Left kidney (tissue), 2 donors: ENCODE results near the gene DDX39B. TPM values are rescaled to one million over a fixed set of nuclear protein-coding genes. Genes with fewer than 3 reads are reported as not detected.
"Not testable (repeated sequence)": the region's sequence is repeated elsewhere in the genome, so short reads cannot be mapped to it uniquely, and the experiment has no call there.

Experiments used
- DNase-seq: peaks from one replicate; pipeline ENCODE4 v3.0.0-alpha.2; 2013
- polyA plus RNA-seq: library from polyadenylated mRNA; unstranded; fragments of 120-200 nt; gene quantifications from one replicate; pipeline ENCODE4 v1.2.1, GENCODE V29; 2013; ENCODE audit not compliant: insufficient read length

The DDX39B gene
- polyA plus RNA-seq, 1 donor, result 785 TPM

DNA sequence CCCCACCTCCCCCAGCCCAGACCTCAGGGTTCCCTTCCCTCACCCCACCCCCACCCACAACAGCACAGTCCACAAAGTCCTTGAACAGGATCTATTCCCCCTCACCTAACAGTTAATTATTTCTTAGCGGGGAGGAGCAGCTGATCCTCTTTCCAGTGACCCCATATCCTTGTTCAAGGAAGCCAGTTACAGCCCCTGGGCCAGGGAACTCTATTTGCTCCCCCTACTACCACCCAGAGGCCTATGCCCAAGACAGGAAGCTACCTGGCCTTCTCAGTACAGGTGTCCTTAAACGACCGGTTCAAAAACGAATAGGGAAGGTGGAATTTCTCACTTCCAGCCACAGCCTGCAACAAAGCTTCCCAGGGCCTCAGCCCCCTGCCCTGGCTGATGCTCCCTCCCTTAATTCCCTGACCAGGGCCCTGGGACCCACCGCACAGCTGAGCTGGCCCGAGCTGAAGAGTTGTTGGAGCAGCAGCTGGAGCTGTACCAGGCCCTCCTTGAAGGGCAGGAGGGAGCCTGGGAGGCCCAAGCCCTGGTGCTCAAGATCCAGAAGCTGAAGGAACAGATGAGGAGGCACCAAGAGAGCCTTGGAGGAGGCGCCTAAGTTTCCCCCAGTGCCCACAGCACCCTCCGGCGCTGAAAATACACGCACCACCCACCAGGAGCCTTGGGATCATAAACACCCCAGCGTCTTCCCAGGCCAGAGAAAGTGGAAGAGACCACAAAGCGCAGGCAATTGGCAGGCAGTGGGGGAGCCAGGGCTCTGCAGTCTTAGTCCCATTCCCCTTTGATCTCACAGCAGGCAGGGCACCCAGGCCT, 12.3 kb downstream of the DDX39B start:
- no peak for DNase-seq

DNA sequence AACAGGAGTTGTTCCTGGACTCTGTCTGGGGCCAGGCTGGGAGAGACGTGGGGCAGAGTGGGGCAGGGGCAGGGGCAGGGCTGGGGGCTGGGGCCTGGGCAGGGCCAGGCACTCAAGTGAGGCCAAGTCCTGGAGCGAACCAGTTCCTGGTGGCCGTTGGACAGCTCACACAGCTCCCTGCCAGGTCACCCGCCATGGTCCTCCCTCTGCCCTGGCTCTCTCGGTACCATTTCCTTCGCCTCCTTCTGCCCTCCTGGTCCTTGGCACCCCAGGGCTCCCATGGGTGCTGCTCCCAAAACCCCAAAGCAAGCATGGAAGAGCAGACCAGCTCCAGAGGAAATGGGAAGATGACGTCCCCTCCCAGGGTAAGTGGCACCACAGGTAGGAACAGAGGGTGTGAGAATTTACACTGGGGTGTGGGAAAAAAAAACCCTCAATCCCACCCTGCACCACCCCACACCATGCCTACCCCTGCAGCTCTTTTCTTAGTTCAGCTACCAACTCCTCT, 12.9 kb downstream of the DDX39B start, which contains the start of gene MCCD1:
MCCD1 (plus strand) TSS at position 142 of the 508 bp plus-strand sequence; CDS start at position 195, 53 bp downstream.
- no peak for DNase-seq

DNA sequence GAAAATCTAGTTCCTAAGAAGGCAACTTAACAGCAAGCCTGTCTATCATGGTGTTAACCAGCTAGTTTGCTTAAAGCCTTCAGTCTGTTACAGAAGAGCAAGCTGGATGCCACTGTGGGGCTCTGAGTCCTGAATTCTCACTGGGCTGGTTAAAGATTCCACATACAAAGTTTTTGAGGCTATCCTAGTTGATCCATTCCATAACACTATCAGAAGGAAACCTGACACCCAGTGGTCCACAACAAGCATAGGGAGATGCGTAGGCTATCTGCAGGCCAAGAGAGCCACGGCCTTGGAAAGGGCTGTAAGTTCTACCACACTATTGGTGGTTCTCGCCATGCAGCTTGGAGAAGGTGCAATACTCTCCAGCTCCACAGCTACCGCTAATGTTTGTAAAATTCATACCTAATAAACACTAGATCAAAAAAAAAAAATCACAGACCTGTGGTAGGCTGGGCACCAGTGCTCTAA, 13.5 kb downstream of the DDX39B start:
- DNase-seq, result no peak

DNA sequence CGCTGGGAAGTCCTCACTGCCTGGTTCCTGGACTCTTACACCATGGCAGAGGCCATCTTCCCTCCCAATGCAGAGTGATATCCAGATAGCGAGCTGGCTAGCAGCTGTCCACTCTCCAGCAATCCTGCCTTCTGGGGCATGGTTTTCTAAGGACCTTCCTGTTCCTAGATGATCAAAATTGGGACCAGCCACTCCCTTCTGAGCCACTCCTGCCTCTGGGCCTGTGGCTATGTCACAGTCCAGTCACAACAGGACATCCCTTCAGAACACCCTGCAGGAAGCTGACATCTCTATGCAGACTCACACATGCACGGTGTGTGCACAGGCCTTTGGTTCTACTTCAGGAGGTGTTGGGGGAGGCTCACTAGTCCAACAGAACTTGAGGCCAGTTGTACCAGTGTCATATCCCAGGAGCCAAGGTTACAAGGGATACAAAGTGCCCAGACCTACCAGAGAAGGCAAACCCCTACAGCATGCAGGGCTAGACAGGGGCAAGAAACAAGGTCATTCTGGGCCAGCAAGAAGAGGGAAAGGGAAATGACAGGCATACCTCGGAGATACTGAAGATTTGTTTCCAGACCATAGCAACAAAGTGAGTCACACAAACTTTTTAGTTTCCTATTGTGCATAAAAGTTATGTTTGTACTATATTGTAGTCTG, 15.7 kb downstream of the DDX39B start:
- no peak for DNase-seq

DNA sequence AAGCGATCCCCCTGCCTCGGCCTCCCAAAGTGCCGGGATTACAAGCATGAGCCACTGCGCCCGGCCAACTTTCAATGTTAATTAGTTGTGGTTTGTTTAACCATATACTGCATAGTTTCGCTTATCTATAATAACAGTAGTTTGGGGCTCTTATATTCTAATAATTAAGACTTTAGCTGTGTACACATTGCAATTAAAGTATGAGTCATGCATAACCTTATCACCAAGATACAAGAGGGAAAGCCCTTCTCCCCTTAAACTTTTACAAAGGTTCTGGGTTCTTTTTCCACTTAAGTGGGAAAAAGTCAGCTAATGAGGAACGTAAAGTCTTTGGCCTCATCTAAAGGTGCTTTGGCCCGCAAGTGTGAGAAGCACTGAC, 16.3 kb downstream of the DDX39B start:
- no peak for DNase-seq

DNA sequence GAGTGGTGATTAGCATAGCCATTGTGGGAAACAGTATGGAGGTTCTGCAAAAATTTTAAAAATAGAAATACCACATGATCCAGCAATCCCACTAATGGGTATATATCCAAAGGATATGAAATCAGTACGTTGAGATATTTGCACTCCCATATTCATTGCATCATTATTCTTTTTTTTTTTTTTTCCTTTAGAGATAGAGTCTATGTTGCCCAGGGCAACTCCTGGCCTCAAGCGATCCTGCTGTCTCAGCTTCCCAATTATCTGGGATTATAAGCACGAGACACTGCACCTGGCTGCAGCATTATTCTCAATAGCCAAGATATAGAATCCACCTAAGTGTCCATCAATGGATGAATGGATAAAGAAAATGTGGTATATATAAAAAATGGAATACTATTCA, 20.0 kb downstream of the DDX39B start:
- no peak for DNase-seq

DNA sequence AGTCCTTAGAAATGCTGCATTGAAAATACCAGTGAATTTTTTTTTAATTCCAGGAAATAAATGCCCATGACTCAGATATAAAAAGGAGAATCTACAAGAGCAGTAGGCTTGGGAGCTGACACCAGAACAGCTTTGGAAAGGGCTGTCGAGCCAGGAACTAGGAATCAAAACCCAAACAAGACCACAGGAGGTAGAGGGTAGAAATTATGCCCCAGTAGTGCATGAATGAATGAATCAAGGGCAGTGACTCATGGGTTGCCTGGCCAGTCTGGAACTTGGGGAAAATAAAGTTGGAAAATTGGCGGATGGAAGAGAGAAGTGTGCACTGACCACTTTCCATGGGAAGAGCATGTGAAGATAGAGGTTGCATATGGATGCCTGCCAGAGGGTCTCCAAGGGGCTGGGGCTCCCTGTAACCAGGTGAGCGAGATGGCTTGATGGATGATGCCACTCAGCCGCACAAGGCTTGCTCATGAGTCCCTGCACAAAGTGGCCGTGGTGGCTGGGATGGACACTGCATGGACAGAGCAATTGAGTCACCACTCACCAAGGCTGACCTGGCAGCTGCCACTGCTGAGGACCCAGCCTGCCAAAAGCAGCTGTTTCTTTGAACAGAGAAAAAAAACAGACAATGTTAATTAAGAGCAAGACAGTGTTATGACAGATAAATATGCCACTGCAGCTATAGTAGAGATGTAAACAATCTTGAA, 28.2 kb downstream of the DDX39B start:
- no peak for DNase-seq

DNA sequence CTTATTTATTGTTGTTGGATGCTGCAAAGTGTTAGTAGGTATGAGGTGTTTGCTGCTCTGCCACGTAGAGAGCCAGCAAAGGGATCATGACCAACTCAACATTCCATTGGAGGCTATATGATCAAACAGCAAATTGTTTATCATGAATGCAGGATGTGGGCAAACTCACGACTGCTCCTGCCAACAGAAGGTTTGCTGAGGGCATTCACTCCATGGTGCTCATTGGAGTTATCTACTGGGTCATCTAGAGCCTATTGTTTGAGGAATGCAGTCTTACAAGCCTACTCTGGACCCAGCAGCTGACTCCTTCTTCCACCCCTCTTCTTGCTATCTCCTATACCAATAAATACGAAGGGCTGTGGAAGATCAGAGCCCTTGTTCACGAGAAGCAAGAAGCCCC, 31.8 kb downstream of the DDX39B start:
- DNase-seq, result no peak

DNA sequence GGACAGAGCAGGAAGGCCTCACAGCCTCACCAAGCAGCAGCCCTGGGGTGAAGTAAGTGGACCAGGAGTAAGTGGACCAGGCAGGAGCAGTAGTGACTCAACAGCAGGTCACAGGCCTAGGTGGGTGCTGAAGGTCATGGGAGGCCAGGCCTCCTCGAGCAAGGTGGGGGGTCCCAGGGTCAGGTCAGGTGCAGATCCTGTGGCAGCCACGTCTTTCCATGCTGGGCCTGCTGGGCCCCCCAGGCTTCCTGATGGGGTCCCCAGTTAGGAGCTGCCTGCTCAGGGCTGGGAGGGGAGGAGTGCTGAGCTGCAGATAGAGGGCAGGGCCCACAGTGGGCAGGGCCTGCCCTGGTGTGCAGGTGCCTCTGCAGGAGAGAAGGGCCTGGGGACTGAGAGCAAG, 32.8 kb downstream of the DDX39B start:
- DNase-seq, result not testable (repeated sequence)

DNA sequence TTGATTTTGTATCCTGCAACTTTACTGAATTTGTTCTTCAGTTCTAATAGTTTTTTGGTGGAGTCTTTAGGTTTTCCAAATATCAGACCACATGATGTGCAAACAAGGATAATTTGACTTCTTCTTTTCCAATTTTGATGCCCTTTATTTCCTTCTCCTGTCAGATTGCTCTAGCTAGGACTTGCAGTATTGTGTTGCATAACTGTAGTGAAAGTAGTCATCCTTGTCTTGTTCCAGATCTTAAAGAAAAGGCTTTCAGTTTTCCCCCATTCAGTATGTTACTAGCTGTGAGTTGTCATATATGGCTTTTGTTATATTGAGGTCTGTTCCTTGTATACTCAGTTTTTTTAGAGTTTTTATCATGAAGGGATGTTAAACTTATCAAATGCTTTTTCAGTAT, 39.2 kb downstream of the DDX39B start:
- DNase-seq, result no peak

DNA sequence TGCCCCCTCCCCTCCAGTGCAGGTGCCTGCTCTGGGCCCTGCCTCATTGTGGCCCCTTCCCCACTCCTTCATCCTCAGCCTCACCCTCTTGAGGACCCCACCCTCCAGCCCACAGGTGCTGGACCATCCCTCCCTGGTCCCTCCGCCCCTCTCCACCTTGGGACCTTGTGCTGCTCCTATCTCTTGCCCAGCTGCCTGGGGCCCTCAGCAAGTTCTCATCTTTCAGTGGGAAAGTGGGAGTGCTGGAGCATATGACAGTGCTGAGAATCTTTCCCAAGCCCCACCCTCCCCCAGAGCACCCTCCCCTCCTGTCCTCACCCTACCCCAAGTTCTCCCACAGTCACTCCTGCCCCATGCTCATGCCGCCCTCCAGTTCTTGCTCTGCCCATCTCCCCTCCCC, 42.2 kb downstream of the DDX39B start:
- DNase-seq, result not testable (repeated sequence)

DNA sequence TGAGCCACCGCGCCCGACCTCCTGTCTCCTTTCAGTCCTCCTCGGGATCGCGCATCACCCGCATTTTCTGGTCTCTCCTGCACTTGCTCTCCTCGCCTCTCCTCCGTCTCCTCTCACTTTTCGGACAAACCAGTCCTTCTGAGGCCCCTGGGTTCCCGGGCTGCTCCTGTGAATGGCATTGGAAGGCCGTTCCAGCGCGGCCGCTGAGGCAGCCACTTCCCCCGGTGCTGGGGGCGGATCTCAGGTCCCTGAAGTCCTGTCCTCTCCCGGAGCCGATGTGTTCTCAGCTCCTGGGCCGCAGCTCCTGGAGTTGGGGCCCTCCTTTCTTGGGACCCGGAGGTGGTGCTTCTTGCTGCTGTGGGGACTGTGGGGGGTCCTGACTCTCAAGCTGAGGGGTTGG, 43.1 kb downstream of the DDX39B start:
- DNase-seq, result no peak

DNA sequence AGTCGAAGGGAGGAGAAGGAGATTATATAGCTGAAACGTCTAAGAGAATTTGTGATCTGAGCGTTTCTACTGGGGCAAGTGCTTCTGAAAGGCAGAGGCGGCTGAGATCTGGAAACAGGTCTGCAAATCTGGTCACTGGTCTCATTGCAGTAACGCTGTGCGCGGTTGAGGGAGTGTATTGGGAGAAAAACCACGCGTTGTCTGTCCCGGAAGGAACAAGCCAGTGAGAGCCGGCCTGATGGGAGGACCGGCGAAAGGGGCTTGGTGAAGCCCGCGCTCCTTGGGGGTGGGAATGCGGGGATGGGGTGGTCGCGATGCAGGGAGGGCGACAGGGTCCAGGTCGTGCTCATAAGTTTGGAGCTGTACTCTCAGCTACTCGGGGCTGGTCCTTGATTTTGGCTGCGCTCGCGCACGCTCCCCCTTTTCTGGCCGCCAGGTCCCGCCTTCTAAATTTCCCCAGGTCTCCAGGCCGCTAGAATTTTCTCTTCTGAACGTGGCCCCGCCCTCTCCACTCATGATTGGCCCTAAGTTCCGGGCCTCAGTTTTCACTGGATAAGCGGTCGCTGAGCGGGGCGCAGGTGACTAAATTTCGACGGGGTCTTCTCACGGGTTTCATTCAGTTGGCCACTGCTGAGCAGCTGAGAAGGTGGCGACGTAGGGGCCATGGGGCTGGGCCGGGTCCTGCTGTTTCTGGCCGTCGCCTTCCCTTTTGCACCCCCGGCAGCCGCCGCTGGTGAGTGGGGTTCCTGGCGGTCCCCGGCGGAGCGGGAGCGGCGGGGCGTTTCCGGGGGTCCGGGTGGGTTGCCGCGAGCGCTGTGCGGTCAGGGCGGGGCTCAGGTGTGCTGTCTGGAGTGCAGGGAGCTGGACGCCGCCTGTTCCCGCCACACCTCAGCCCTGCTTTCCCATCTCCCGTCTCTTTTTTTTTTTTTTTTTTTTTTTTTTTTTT, 44.0 kb downstream of the DDX39B start, which contains the start of gene MICB:
MICB (plus strand) TSS at position 615 of the 946 bp plus-strand sequence; CDS start at position 664, 49 bp downstream.
- DNase-seq, result peak; percentile 64

DNA sequence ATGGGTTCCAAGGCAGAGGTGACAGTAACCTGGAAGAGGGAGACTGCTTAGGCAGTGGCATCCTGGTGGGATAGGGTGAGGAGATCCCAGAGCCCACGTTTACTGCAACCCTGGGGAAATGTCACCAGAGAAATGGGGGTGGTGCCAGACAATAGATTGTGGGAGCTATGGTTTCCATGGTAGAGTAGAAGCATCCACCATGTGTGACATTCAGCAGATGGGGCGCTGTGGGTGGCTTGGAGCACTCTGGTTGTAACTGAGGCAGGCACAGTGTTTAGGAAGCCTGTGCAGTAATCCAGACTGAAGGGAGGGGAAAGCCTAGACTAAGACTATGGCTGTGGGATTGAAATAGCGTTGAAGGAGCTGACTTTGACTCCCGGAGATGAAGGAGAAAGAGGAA, 45.0 kb downstream of the DDX39B start:
- DNase-seq, result not testable (repeated sequence)

DNA sequence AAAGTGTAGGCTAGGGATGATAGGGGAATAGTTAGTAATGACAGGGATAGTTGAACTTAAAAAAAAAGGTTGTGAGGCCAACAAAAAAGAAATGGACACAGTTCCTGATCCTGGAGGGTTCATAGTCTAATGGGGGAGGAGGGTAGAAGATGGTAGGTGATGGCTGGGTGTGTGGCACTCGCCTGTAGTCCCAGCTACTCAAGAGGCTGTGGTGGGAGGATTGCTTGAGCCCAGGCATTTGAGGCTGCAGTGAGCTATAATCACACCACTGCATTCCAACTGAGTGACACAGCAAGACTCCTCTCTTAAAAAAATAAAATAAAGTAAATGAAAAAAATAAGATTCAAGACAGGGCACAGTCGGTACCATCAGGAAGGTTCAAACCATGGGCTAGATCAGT, 46.2 kb downstream of the DDX39B start:
- no peak for DNase-seq

DNA sequence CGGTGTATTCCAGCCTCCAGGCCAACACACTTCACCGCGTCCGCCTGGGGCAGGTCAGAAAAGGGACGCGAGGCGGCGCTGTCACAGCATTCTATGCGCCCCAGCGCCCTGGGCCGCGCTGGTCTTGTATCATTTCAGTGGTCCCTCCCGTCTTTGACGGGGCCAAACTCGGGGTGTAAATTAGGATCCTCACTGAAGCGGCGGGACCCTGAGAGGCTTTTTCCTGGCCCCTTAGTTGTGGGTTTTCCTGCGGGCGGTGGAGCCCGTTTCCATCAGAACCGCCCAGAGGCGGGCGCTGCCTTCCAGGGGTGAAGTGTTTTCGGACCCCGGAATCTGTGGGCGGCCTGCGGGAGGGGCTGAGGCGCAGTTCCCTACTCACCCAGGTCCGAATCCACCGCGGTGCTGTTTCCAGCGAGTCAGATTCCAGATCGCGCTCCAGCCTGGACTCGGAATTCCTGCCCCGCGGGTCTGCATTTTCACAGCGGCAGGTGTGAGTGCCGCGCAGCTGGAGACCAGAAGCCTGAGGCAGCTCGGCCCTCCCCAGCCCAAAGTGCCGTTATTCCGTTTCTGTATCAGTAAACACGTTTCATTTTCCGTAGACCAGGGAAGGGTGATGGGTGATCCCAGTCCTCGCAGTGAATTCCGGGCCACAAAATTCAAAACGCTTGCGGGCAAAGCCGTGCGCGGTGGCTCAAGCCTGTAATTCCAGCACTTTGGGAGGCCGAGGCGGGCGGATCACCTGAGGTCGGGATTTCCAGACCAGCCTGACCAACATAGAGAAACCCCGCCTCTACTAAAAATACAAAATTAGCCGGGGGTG, 47.7 kb downstream of the DDX39B start:
- DNase-seq, result peak; percentile 73

DNA sequence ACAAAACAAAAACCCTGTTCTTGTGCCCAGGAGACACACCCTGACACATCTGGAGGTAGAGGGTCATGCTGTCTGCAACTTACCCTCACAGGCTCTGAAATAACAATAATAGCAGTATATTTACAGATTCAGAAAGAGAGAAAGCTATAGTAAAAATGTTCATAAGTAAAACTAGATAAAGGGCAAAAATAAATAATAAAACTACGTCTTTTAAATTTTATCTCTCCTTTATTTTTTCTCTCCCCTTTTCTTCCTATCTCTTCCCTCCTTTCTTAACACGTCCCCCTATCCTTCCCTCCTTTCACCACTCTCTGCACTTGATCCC, 48.3 kb downstream of the DDX39B start:
- not testable (repeated sequence) for DNase-seq

DNA sequence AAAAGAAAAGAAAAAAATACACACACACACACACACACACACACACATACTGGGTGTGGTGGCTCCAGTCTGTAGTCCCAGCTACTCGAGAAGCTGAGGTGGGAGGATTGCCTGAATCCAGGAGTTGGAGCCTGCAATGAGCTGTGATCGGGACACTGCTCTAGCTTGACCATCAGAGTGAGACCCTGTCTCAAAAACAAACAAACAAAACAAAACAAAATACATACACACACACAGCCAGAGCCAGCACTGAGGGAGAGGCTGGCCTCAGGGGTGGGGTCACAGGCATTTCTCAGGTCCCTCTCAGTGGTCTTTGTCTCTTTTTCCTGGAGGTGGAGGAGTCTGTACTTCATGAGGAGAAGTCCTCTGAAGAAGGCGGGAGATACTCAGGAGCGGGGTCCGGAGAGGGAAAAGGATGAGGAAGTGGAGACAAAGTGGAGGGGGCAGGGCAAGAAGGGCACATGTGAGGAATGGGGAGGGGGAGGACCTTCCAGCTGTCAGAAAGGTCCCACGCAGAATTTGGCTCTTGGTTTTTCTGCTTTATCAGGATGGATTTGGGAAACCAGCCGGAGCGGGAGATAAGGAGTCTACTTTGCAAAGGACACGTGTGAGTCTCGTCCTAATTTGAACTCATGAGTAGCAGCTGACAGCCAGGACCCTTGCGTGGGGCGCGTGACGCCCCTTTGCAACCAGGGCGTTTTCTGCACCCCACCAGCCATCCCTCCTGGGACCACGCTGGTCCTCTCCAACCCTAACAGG, 51.5 kb downstream of the DDX39B start:
- no peak for DNase-seq

DNA sequence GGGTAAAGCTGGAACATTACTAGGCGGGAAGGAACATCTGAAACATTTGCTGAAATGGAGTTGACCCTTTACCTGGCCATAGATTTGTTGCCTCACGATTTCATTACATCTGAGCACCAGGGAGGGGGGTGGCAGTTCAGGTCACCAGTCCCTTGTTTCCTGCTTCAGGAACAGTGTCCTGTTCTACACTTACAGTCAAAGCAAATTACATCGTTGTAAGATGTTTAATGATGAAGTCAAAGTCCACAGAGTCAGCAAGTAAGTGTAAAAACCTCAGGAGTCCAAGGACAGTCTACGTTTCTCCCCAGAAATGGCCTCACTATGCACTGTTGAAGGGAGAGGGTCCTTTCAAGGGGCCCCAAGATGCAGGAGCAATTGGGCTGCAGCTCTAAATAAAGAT, 52.7 kb downstream of the DDX39B start:
- DNase-seq, result no peak

DNA sequence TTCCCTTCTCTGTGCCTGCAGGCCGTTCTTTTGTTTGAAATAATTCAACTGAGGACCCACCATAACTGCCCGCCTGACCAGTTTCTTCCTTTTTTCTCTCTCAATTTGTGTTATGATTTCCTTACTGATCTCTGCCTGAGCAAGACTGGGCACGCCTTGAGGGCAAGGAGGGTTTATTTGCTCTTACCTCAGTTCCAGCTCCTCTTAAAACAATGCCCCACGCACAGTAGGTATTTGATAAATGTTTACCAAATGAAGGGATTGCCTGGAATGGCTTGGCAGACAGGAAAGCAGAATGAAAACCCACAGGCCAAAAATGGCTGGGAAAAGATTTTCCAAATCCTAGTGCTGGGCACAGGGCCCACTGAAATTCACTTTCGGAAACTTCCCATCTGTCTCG, 54.1 kb downstream of the DDX39B start:
- DNase-seq, result not testable (repeated sequence)
